Astrocyte (in vitro differentiated cells and primary cell): Measurements from ENCODE around the gene VAV2.

Experiments used
- CTCF ChIP-seq: IDR thresholded peaks from 2 replicates; pipeline ENCODE4 v1.5.1; 2011; ENCODE audit warnings: low read depth, mild to moderate bottlenecking, inconsistent platforms, low read length, moderate library complexity; ENCODE audit not compliant: insufficient read depth
- EZH2 ChIP-seq: IDR thresholded peaks from 2 replicates; pipeline ENCODE4 v1.6.1; 2012; ENCODE audit warnings: mild to moderate bottlenecking, low read length, inconsistent platforms; ENCODE audit not compliant: insufficient read depth

GRCh38 chr9:133730994-133731715 is 261.0 kb downstream of the VAV2 start:
- TF ChIP-seq CTCF (no peak), EZH2 (no peak)
